HG02870 (cell line): Measurements from ENCODE around the gene PEX11G.

ENCODE experiments used
- ATAC-seq: cut with Tn5 transposase; IDR thresholded peaks from one replicate; pipeline ENCODE4 v1.9.1; 2021; ENCODE audit warnings: mild to moderate bottlenecking, moderate library complexity; ENCODE audit not compliant: unreplicated experiment

Gene PEX11G

GRCh38 chr19:7500811-7501450, 12.1 kb upstream of the PEX11G start:
- no peak for ATAC-seq

- no peak for ATAC-seq
Measured at GRCh38 chr19:7497292-7497691, 8.5 kb upstream of the PEX11G start.

DNA sequence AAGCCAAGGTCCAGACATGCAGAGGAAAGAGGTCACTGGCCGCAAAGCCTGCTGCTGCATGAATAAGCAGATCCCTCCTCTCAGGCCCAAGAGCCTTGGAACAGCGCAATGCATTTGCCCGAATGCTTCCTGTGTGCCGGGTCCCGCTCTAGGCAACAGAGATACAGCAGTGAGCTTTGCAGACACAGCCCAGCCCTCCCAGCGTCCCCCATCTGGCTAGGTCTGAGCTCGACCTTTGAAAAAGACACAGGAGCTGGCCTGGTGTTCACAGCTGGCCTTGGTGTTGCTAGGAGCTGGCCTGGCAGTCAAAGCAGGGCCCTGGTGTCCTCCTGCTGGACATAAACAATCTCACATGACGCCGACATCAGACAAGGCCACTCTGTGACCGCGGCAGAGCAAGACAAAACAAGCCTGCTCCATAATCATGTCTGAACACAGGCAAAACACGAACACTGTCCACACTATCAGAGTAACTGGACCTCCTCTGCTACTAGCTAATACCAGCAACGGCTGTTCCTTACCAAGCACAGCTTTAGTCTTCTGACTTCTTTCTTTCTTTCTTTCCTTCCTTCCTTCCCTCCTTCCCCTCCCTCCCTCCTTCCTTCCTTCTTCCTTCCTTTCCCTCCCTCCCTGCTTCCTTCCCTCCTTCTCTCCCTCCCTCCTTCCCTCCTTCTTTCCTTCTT, 5.7 kb upstream of the PEX11G start:
- no peak for ATAC-seq

- ATAC-seq: no peak
Measured at GRCh38 chr19:7492558-7492957, 3.7 kb upstream of the PEX11G start.

GRCh38 chr19:7492142-7492541, 3.3 kb upstream of the PEX11G start:
- no peak for ATAC-seq

DNA sequence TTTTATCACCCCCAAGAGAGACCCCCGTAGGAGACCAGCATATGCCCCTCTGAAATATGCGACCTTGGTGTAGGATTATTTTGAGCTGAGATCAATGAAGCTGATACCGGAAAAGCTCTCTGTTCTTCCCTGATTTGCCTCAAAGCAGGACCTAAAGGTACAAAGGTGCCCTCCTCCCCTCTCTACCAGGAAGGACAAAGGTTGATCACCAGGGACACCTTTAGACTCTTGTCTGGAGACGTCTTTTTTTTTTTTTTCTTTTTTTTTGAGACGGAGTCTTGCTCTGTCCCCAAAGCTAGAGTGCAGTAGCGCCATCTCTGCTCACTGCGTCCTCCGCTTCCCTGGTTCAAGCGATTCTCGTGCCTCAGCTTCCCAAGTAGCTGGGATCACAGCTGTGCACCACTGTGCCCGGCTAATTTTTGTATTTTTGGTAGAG, 792 bp upstream of the PEX11G start:
- ATAC-seq: no peak

DNA sequence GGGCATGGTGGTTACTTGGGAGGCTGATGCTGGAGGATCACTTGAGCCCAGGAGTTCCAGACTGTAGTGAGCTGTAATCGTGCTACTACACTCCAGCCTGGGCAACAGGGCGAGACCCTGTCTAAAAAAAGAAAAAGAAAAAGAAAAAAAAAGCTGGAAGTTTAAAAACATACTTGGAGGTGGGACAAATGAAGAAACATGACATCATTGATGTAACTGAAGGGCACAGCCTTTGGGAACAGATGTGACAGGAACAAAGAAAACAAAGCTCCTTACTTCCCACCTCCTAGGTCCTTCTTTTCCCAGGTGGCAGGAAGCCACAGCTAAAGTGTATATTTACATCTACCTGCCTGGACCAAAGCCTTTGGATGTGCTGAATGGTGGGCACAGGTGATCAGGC, 1.9 kb downstream of the PEX11G start:
- ATAC-seq: no peak

DNA sequence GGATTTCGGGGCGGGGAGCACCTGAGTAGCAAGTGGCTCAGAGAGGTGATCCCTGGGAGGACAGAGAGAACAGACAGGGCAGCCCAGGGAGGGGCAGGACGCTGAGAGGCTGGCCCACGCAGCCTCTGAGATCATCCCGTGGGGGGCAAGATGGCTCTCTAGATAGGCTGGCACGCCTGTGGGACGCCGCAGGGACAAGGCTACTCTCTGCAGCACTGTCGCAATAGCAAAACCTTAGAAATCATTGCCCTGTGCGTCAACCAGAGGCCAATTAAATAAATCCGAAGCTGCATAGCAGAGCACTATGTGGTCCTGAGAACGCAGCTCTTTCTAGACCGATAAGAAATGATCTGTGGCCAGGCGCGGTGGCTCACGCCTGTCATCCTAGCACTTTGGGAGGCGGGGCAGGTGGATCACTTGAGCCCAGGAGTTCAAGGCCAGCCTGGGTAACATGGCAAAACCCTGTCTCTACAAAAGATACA, 5.1 kb downstream of the PEX11G start:
- ATAC-seq: no peak

GRCh38 chr19:7482584-7483439, 6.0 kb downstream of the PEX11G start:
- ATAC-seq: no peak

GRCh38 chr19:7480970-7481255, 7.9 kb downstream of the PEX11G start:
- ATAC-seq: no peak

GRCh38 chr19:7480222-7480969, 8.4 kb downstream of the PEX11G start:
- ATAC-seq: no peak

GRCh38 chr19:7478843-7479227, 10.0 kb downstream of the PEX11G start:
- ATAC-seq: no peak

DNA sequence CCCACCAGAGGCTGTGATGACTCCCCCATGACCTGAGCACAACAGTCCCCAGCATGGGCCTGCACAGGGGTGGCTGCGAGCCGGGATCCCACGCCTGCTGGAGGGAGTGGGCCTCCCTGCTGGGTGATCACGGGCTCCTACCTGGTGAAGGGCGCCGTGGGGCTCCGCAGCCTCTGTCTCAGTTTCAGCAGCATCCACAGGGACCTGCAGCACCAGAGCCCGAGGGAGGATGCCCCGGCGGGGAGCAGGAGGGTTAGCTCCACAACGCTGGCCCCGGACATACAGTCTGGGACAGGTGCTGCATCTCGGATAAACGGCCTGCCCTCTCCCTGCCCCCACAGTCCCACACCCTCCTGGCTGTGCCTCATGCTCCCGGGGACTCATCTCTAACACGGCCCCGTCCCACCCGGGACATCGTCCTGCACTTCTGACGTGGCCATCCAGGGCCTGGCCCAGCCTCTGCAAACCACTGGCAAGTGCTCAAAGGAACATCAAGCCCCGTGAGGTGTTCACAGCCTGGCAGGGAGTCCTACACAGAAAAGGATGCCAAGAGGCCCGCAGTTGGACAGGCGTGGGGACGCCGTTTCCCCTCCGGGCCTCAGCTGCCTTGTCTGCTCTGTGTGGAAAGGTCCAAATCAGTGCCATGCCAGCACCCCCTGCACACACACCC, 10.5 kb downstream of the PEX11G start:
- no peak for ATAC-seq

- ATAC-seq: no peak
Measured at GRCh38 chr19:7477758-7478157, 11.1 kb downstream of the PEX11G start.

GRCh38 chr19:7476777-7477494, 11.9 kb downstream of the PEX11G start:
- ATAC-seq: no peak

DNA sequence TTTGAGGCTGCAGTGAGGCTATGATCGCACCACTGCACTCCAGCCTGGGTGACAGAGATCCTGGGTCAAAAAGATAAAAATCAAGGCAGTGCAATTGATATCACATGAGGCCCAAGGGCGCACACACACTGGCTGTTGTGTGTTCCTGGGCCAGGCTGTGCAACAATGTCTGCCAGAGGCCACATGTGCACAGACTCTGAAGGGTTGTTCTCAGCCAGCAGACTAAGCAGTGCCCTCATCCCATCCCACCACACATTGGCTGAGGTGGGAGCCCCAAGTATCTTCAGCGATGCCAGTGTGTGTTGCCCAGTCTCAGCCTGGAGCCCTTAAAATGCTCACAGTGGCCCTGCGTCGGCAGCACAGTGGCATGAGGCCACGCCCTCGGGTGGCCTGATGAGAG, 12.6 kb downstream of the PEX11G start:
- ATAC-seq: no peak

- ATAC-seq: no peak
Measured at GRCh38 chr19:7475665-7476064, 13.2 kb downstream of the PEX11G start.

DNA sequence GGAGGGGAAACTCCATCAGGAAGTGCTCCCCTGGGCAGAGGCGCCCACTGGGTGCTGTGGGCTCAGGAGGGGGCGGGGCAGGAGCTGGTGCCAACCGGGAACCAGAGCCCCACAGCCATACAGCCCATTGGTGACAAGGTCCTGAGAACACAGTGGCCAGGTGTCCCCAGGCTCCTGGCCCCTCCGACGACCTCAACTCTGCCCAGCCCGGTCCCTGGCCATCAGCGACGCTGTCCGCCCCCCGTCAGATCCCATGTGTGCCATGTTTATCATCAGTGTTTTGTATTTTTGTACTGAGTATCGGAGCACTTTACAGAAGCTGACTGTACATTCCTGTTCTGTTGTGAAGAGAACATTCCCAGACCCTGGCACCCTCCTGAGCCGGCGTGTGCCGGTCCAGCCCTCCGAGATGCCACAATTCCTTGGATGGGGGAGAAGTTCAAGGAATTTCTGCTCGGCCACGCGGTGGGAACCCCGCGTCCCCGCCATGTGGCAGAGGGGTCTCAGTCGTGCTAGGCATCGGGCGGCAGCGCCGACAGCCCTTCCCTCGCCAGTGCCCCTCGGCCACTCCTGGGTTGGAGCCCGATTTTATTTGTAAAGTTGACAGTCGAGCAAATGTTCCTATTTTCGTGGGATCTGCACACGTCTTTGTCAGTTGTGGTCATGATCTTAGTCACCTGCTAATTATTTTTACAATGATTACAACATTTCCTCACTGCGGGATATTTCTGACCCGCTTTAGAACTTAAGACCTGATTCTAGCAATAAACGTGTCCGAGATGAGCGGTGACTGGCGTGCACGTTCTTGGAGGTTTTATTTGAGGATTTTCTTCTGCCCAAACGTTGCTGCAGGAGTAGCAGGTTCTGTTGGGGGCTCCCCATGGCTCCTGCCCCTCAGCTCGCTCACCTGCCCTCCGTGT, 16.9 kb downstream of the PEX11G start:
- no peak for ATAC-seq
